ENCODE measurements around the gene SEPHS2.

The SEPHS2 gene

GRCh38 chr16:30459456-30459855 lies 13.8 kb upstream of the SEPHS2 start:
- TF ChIP-seq MAX (IDR thresholded peaks at IDR 0.05) = no peak
- TF ChIP-seq REST (IDR thresholded peaks at IDR 0.05; ENCODE audit: low read depth) = no peak
- TF ChIP-seq NFIC (IDR thresholded peaks at IDR 0.05) = no peak

GRCh38 chr16:30458561-30459394 lies 13.1 kb upstream of the SEPHS2 start:
- TF ChIP-seq CREB1 (IDR thresholded peaks at IDR 0.05; ENCODE audit: low read depth) = no peak
- TF ChIP-seq TEAD4 (IDR thresholded peaks at IDR 0.05) = no peak
- no peak for TF ChIP-seq USF1 (IDR thresholded peaks at IDR 0.05)
- no peak for TF ChIP-seq REST (IDR thresholded peaks at IDR 0.05; ENCODE audit: low read depth)
- TF ChIP-seq CEBPB (IDR thresholded peaks at IDR 0.05) = no peak
- no peak for TF ChIP-seq MAX (IDR thresholded peaks at IDR 0.05)
- TF ChIP-seq FOXM1 (IDR thresholded peaks at IDR 0.05; ENCODE audit: borderline replicate concordance, low read depth) = no peak
- no peak for TF ChIP-seq EGR1 (IDR thresholded peaks at IDR 0.05)
- TF ChIP-seq RAD21 (IDR thresholded peaks at IDR 0.05; ENCODE audit: low read depth) = no peak
- no peak for TF ChIP-seq TAF1 (IDR thresholded peaks at IDR 0.05; ENCODE audit: low read depth)
- no peak for TF ChIP-seq EP300 (IDR thresholded peaks at IDR 0.05; ENCODE audit: borderline replicate concordance)
- TF ChIP-seq TCF12 (IDR thresholded peaks at IDR 0.05; ENCODE audit: low read depth) = no peak
- no peak for TF ChIP-seq NFIC (IDR thresholded peaks at IDR 0.05)
- no peak for TF ChIP-seq YY1 (IDR thresholded peaks at IDR 0.05; ENCODE audit: low read depth)
- no peak for TF ChIP-seq ZBTB7A (IDR thresholded peaks at IDR 0.05; ENCODE audit: low read depth)

- TF ChIP-seq MAX (IDR thresholded peaks at IDR 0.05) (no peak), EGR1 (IDR thresholded peaks at IDR 0.05) (no peak), FOXM1 (IDR thresholded peaks at IDR 0.05; ENCODE audit: borderline replicate concordance, low read depth) (no peak), CEBPB (IDR thresholded peaks at IDR 0.05) (no peak), YY1 (IDR thresholded peaks at IDR 0.05; ENCODE audit: low read depth) (no peak), CREB1 (IDR thresholded peaks at IDR 0.05; ENCODE audit: low read depth) (no peak), TAF1 (IDR thresholded peaks at IDR 0.05; ENCODE audit: low read depth) (no peak), REST (IDR thresholded peaks at IDR 0.05; ENCODE audit: low read depth) (no peak), ZBTB7A (IDR thresholded peaks at IDR 0.05; ENCODE audit: low read depth) (no peak), RAD21 (IDR thresholded peaks at IDR 0.05; ENCODE audit: low read depth) (no peak), USF1 (IDR thresholded peaks at IDR 0.05) (no peak), NFIC (IDR thresholded peaks at IDR 0.05) (no peak), TCF12 (IDR thresholded peaks at IDR 0.05; ENCODE audit: low read depth) (no peak), TEAD4 (IDR thresholded peaks at IDR 0.05) (no peak), EP300 (IDR thresholded peaks at IDR 0.05; ENCODE audit: borderline replicate concordance) (no peak)
Observed at GRCh38 chr16:30457743-30458560, 12.3 kb upstream of the SEPHS2 start.
